BLaER1 treated with 17β-estradiol and CSF1 and Interleukin-3, amounts not matched to agents 10 nM and 100 nM (cell line): Measurements from ENCODE around the gene RNASEH1.
"Not testable (repeated sequence)": the region's sequence is repeated elsewhere in the genome, so short reads cannot be mapped to it uniquely, and the experiment has no call there.

Source experiments
- H3K27ac ChIP-seq, 11 experiments: shearing (Covaris generic); formaldehyde crosslinking; 2 replicates each; pipeline ENCODE4 v1.8.1; 2022
- H3K27me3 ChIP-seq, 11 experiments: shearing (Covaris generic); formaldehyde crosslinking; 2 replicates each; pipeline ENCODE4 v1.8.1; 2022
- H3K36me3 ChIP-seq, 11 experiments: shearing (Covaris generic); formaldehyde crosslinking; 2 replicates each; pipeline ENCODE4 v1.8.1; 2022
- H3K4me1 ChIP-seq, 10 experiments: shearing (Covaris generic); formaldehyde crosslinking; 2 replicates each; pipeline ENCODE4 v1.8.1; 2022
- H3K4me2 ChIP-seq, 11 experiments: shearing (Covaris generic); formaldehyde crosslinking; 2 replicates each; pipeline ENCODE4 v1.8.1; 2022
- H3K4me3 ChIP-seq, 10 experiments: shearing (Covaris generic); formaldehyde crosslinking; 2 replicates each; pipeline ENCODE4 v1.8.1; 2022
- H3K9ac ChIP-seq, 11 experiments: shearing (Covaris generic); formaldehyde crosslinking; 2 replicates each; pipeline ENCODE4 v1.8.1; 2022
- H3K9me3 ChIP-seq, 11 experiments: shearing (Covaris generic); formaldehyde crosslinking; replicated peaks in 1 of 11; 2 replicates each; pipeline ENCODE4 v1.8.1; 2022
- H4K20me1 ChIP-seq, 11 experiments: shearing (Covaris generic); formaldehyde crosslinking; 2 replicates each; pipeline ENCODE4 v1.8.1; 2022
- Cebpa-rat ChIP-seq, 11 experiments: shearing (Covaris generic); IDR thresholded peaks; 2 replicates each; pipeline ENCODE4 v1.8.1; 2022

RNASEH1 gene

DNA sequence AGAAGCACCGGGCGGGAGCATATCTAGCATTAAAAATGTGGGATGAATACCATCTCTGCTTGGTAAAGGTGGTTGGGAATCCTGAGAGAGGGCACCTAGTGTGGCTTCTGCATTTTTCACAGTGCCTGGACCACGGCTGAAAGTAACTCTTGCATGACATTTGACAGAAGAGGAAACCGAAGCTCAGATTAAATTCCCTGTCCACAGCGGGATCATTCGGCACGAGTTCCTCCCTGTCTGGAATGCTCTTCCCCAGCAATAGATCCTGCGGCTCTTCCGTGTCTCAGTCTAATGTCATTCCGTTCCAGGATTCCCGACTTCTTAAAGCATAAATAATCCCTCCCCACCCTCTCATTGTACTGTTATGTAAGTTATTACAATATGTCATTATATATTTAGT, 16.0 kb upstream of the RNASEH1 start:
- Histone ChIP-seq H3K4me3 (peak overlapping the region in 5 of 10 experiments; percentile 90 to 99 (median 98); a peak in 5 of 20 replicates), H3K27ac (peak overlapping the region in 2 of 11 experiments; percentile 91 to 92; a peak in 3 of 22 replicates)
- TF ChIP-seq Cebpa-rat (IDR thresholded peaks at IDR 0.05) = no peak

GRCh38 chr2:3572620-3573019, 14.5 kb upstream of the RNASEH1 start:
- H3K4me3 ChIP-seq = no peak overlapping the region
- peaks cover 19 to 23% (median 21%) of the 10 kb centered on the region in 11 experiments; a peak in 21 of 22 replicates for H4K20me1 ChIP-seq
- H3K27ac ChIP-seq = no peak overlapping the region
- H3K4me2 ChIP-seq = no peak overlapping the region
- no peak for TF ChIP-seq Cebpa-rat (IDR thresholded peaks at IDR 0.05)
- peak overlapping the region in 3 of 11 experiments; percentile 1 to 25 (median 3); a peak in 6 of 22 replicates for H3K9ac ChIP-seq
- H3K9me3 ChIP-seq = no peaks in the 10 kb centered on the region
- no peaks in the 10 kb centered on the region for H3K27me3 ChIP-seq
- peaks cover 18 to 37% (median 34%) of the 10 kb centered on the region in 10 experiments for H3K4me1 ChIP-seq
- peaks cover 15 to 20% (median 19%) of the 10 kb centered on the region in 11 experiments for H3K36me3 ChIP-seq

More for the DNA sequence above, 16.0 kb upstream of the RNASEH1 start:
- peaks cover 30 to 36% (median 35%) of the 10 kb centered on the region in 11 experiments for H3K36me3 ChIP-seq
- H3K9me3 ChIP-seq = no peaks in the 10 kb centered on the region
- peak overlapping the region in 1 of 11 experiments; percentile 97; a peak in 1 of 22 replicates for H3K9ac ChIP-seq
- H3K4me1 ChIP-seq = peaks cover 33 to 52% (median 49%) of the 10 kb centered on the region in 10 experiments
- peaks cover 34 to 38% (median 36%) of the 10 kb centered on the region in 11 experiments for H4K20me1 ChIP-seq
- peak overlapping the region; percentile 70 to 89 (median 80); a peak in 18 of 22 replicates for H3K4me2 ChIP-seq
- H3K27me3 ChIP-seq = no peaks in the 10 kb centered on the region

GRCh38 chr2:3571284-3571683, 13.2 kb upstream of the RNASEH1 start:
- H4K20me1 ChIP-seq = peaks cover 6 to 9% (median 7%) of the 10 kb centered on the region in 11 experiments; a peak in 21 of 22 replicates

GRCh38 chr2:3569656-3570055, 11.5 kb upstream of the RNASEH1 start:
- H3K9me3 ChIP-seq, H3K27me3 ChIP-seq, H3K27ac ChIP-seq, H3K4me3 ChIP-seq, H3K9ac ChIP-seq, H3K36me3 ChIP-seq, H4K20me1 ChIP-seq: not testable (repeated sequence)
- Histone ChIP-seq H3K4me2 (peak overlapping the region; percentile 5 to 48 (median 33); a peak in 16 of 22 replicates), H3K4me1 (peaks cover 3 to 38% (median 28%) of the 10 kb centered on the region in 10 experiments; a peak in 18 of 20 replicates)

More at GRCh38 chr2:3571284-3571683, 13.2 kb upstream of the RNASEH1 start:
- Histone ChIP-seq H3K4me2 (no peak overlapping the region), H3K27ac (no peak overlapping the region), H3K4me1 (peaks cover 5 to 29% (median 23%) of the 10 kb centered on the region in 10 experiments; a peak in 19 of 20 replicates), H3K9ac (0 out of 22 replicates have a peak overlapping the region, but pooled peaks of 1 of the 11 experiments have one; percentile 40), H3K9me3 (peaks cover 0 to 6% (median 0%) of the 10 kb centered on the region in 11 experiments; a peak in 3 of 22 replicates), H3K4me3 (no peak overlapping the region), H3K27me3 (no peaks in the 10 kb centered on the region), H3K36me3 (peaks cover 1 to 7% (median 6%) of the 10 kb centered on the region in 11 experiments; a peak in 20 of 22 replicates)
- no peak for TF ChIP-seq Cebpa-rat (IDR thresholded peaks at IDR 0.05)

- Histone ChIP-seq H3K4me3 (no peak overlapping the region), H3K27me3 (no peaks in the 10 kb centered on the region), H3K4me1 (peaks cover 18 to 53% (median 43%) of the 10 kb centered on the region in 10 experiments), H3K9ac (no peak overlapping the region), H3K4me2 (peak overlapping the region in 2 of 11 experiments; percentile 18 to 36; a peak in 2 of 22 replicates), H3K36me3 (peaks cover 0 to 2% (median 0%) of the 10 kb centered on the region in 11 experiments; a peak in 1 of 22 replicates), H4K20me1 (no peaks in the 10 kb centered on the region), H3K9me3 (peaks cover 0 to 6% (median 0%) of the 10 kb centered on the region in 11 experiments; a peak in 3 of 22 replicates), H3K27ac (no peak overlapping the region)
- no peak for TF ChIP-seq Cebpa-rat (IDR thresholded peaks at IDR 0.05)
These were observed 8.7 kb upstream of the RNASEH1 start for GRCh38 chr2:3566806-3567205.

DNA sequence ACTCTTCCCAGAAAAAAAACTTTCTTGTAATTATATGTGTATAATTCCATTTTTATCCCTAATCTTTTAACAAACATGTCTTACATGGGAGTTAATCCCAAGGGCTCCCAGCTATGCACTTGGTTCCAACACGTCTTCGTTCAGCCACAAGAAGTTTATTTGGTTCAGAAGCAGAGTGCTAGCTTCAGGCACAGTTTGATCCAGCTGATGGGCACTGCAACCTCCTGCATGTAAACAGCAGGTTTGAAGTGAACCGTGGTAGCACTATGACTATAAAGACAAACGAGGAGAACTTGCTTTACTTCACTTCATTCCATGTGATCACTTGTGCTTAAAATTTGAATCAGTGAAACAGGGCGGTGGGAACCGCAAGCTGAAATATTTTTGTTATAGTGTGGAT, 7.0 kb upstream of the RNASEH1 start:
- Histone ChIP-seq H3K4me1 (peaks cover 22 to 57% (median 47%) of the 10 kb centered on the region in 10 experiments), H4K20me1 (no peaks in the 10 kb centered on the region), H3K27me3 (no peaks in the 10 kb centered on the region), H3K27ac (no peak overlapping the region), H3K36me3 (peaks cover 0 to 8% (median 0%) of the 10 kb centered on the region in 11 experiments; a peak in 3 of 22 replicates), H3K9me3 (peaks cover 0 to 6% (median 0%) of the 10 kb centered on the region in 11 experiments; a peak in 3 of 22 replicates), H3K4me2 (peak overlapping the region in 1 of 11 experiments; percentile 83; a peak in 2 of 22 replicates), H3K9ac (no peak overlapping the region), H3K4me3 (no peak overlapping the region)
- TF ChIP-seq Cebpa-rat (IDR thresholded peaks at IDR 0.05) = no peak

GRCh38 chr2:3563521-3563976, 5.4 kb upstream of the RNASEH1 start:
- Histone ChIP-seq H3K4me1 (peaks cover 36 to 63% (median 54%) of the 10 kb centered on the region in 10 experiments), H3K4me2 (peak overlapping the region; percentile 63 to 91 (median 78)), H3K27me3 (no peaks in the 10 kb centered on the region), H3K27ac (peak overlapping the region in 10 of 11 experiments; percentile 25 to 69 (median 55); a peak in 17 of 22 replicates), H3K36me3 (peaks cover 0 to 9% (median 0%) of the 10 kb centered on the region in 11 experiments; a peak in 3 of 22 replicates), H3K4me3 (peak overlapping the region in 3 of 10 experiments; percentile 15 to 25 (median 25); a peak in 5 of 20 replicates), H3K9me3 (peaks cover 0 to 6% (median 0%) of the 10 kb centered on the region in 11 experiments; a peak in 3 of 22 replicates), H3K9ac (peak overlapping the region in 10 of 11 experiments; percentile 10 to 62 (median 41); a peak in 14 of 22 replicates), H4K20me1 (no peaks in the 10 kb centered on the region)
- no peak for TF ChIP-seq Cebpa-rat (IDR thresholded peaks at IDR 0.05)

GRCh38 chr2:3557639-3558204, 411 bp downstream of the RNASEH1 start:
- Histone ChIP-seq H3K9ac (peak overlapping the region; percentile 93 to 98 (median 96)), H3K4me3 (peak overlapping the region; percentile 79 to 99 (median 91)), H3K27ac (peak overlapping the region; percentile 81 to 97 (median 94)), H3K27me3 (no peaks in the 10 kb centered on the region), H3K4me1 (peaks cover 35 to 46% (median 37%) of the 10 kb centered on the region in 10 experiments), H3K36me3 (peaks cover 33 to 52% (median 41%) of the 10 kb centered on the region in 11 experiments), H4K20me1 (peaks cover 0 to 21% (median 7%) of the 10 kb centered on the region in 11 experiments; a peak in 10 of 22 replicates), H3K9me3 (no peaks in the 10 kb centered on the region), H3K4me2 (peak overlapping the region; percentile 76 to 97 (median 92))
- no peak for TF ChIP-seq Cebpa-rat (IDR thresholded peaks at IDR 0.05)

DNA sequence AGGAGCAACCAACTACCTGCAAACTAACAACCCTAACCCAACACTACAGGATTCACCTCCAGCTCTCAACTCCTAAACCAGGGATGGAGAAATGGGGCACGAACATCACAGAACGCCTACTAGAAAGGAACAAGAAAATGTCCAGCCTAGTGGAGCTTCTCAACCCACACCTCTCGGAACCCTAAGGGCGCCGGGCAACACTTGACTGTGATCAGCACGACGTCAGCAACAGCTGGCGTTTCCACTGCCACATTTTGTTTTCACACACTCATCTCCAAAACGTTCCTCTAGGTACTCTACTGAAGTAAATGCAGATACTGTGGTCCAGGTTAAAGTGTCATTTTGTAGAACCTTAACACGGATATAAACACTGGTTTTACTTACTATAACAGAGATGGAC, 4.2 kb downstream of the RNASEH1 start:
- peak overlapping the region in 2 of 11 experiments; percentile 28 to 34; a peak in 1 of 22 replicates for H3K9ac ChIP-seq

More for the DNA sequence above, 4.2 kb downstream of the RNASEH1 start:
- H4K20me1 ChIP-seq = peaks cover 0 to 32% (median 9%) of the 10 kb centered on the region in 11 experiments; a peak in 12 of 22 replicates
- H3K4me3 ChIP-seq = no peak overlapping the region
- H3K27me3 ChIP-seq = no peaks in the 10 kb centered on the region
- H3K36me3 ChIP-seq = peaks cover 68 to 79% (median 76%) of the 10 kb centered on the region in 11 experiments
- no peak overlapping the region for H3K4me2 ChIP-seq
- H3K27ac ChIP-seq = no peak overlapping the region
- H3K4me1 ChIP-seq = peaks cover 13 to 24% (median 18%) of the 10 kb centered on the region in 10 experiments
- H3K9me3 ChIP-seq = no peaks in the 10 kb centered on the region
- TF ChIP-seq Cebpa-rat (IDR thresholded peaks at IDR 0.05) = no peak
